Cardiac septum (tissue), 1 donor: ENCODE results near the gene MRC1. TPM values are rescaled to one million over a fixed set of nuclear protein-coding genes. Genes with fewer than 3 reads are reported as not detected.

Experiments
- DNase-seq: peaks from one replicate; pipeline ENCODE4 v3.0.0-alpha.2; 2020; ENCODE audit warnings: low spot score
- intact Hi-C: fragments of 100-400 bp; cut with DNase I; formaldehyde crosslinking; loops from one replicate; pipeline ENCODE4 v1.14.0; 2022
- total RNA-seq: library from RNA; stranded (reverse); fragmentation: NEBNext Ultra II Directional; extraction: Animal tissue kit (Norgen Biotek cat#: 25700); gene quantifications from one replicate; pipeline ENCODE4 v1.2.1, GENCODE V29; 2021
- donor health status: DM: no; HTN: no; CAD: no.

Gene MRC1
- total RNA-seq, 1 donor from 2014 or later, result 6.3 TPM

- intact Hi-C loops, result no loop called here
- DNase-seq, result no peak
These were observed 69.7 kb downstream of the MRC1 start for GRCh38 chr10:17878896-17879295.

- no peak for DNase-seq
- intact Hi-C loops, result no loop called here
These were observed 71.5 kb downstream of the MRC1 start for GRCh38 chr10:17880601-17881000.

GRCh38 chr10:17882557-17882956 lies 73.4 kb downstream of the MRC1 start:
- intact Hi-C loops, result no loop called here
- DNase-seq, result no peak

- intact Hi-C loops, result no loop called here
- DNase-seq, result no peak
These were observed 74.5 kb downstream of the MRC1 start for GRCh38 chr10:17883621-17884020.

- intact Hi-C loops, result no loop called here
- DNase-seq, result no peak
These were observed 79.0 kb downstream of the MRC1 start for GRCh38 chr10:17888189-17888588.

GRCh38 chr10:17891435-17891834 lies 82.3 kb downstream of the MRC1 start:
- DNase-seq, result no peak
- intact Hi-C loops, result no loop called here

- DNase-seq, result no peak
- intact Hi-C loops, result no loop called here
These were observed 95.4 kb downstream of the MRC1 start for GRCh38 chr10:17904564-17904963.

- intact Hi-C loops, result no loop called here
- no peak for DNase-seq
These were observed 96.3 kb downstream of the MRC1 start for GRCh38 chr10:17905491-17905890.

- intact Hi-C loops, result no loop called here
- no peak for DNase-seq
These were observed 96.9 kb downstream of the MRC1 start for GRCh38 chr10:17906002-17906401.

GRCh38 chr10:17907641-17908040 lies 98.5 kb downstream of the MRC1 start:
- DNase-seq, result no peak
- intact Hi-C loops, result no loop called here

- intact Hi-C loops, result loop anchor here (2.0 to 10.0 kb wide), 3 partner anchors 175 to 397 kb away; no protein-coding TSS in a partner anchor
- DNase-seq, result no peak
These were observed 101.1 kb downstream of the MRC1 start for GRCh38 chr10:17910125-17910789.

GRCh38 chr10:17912754-17913153 lies 103.6 kb downstream of the MRC1 start:
- intact Hi-C loops, result loop anchor here (5.0 to 10.0 kb wide), 2 partner anchors 172 to 395 kb away; no protein-coding TSS in a partner anchor
- DNase-seq, result no peak

- no peak for DNase-seq
- intact Hi-C loops, result loop anchor here (5.0 to 10.0 kb wide), 2 partner anchors 171 to 394 kb away; no protein-coding TSS in a partner anchor
These were observed 104.5 kb downstream of the MRC1 start for GRCh38 chr10:17913604-17914003.

GRCh38 chr10:17914169-17915045 lies 105.3 kb downstream of the MRC1 start:
- DNase-seq, result no peak
- intact Hi-C loops, result loop anchor here (5.0 to 10.0 kb wide), 2 partner anchors 170 to 393 kb away; no protein-coding TSS in a partner anchor

- DNase-seq, result no peak
- intact Hi-C loops, result loop anchor here (10.0 kb wide), 1 partner anchor 170 kb away; no protein-coding TSS in a partner anchor
These were observed 106.0 kb downstream of the MRC1 start for GRCh38 chr10:17915181-17915580.

- no peak for DNase-seq
- intact Hi-C loops, result loop anchor here (10.0 kb wide), 1 partner anchor 166 kb away; no protein-coding TSS in a partner anchor
These were observed 109.2 kb downstream of the MRC1 start for GRCh38 chr10:17918187-17918903.

GRCh38 chr10:17921378-17921777 lies 112.2 kb downstream of the MRC1 start:
- DNase-seq, result no peak
- intact Hi-C loops, result no loop called here

- intact Hi-C loops, result no loop called here
- no peak for DNase-seq
These were observed 114.6 kb downstream of the MRC1 start for GRCh38 chr10:17923728-17924127.

- intact Hi-C loops, result no loop called here
- no peak for DNase-seq
These were observed 134.0 kb downstream of the MRC1 start for GRCh38 chr10:17943033-17943745.
